Measurements from ENCODE around the gene GAD1.
A peak's percentile ranks its signal among the peaks of the same experiment; 100 is the strongest.

- peak; percentile 71 for TF ChIP-seq CTCF (conservative IDR thresholded peaks at IDR 0.05; ENCODE audit: low read depth, low read length)
- peak; percentile 72 for TF ChIP-seq RAD21 (IDR thresholded peaks at IDR 0.05; ENCODE audit: low read length)
- TF ChIP-seq RFX5 (IDR thresholded peaks at IDR 0.05; ENCODE audit: low read depth, low read length): no peak
- TF ChIP-seq POLR2A (IDR thresholded peaks at IDR 0.05; ENCODE audit: low read depth, low read length): no peak
- no peak for TF ChIP-seq MXI1 (IDR thresholded peaks at IDR 0.05; ENCODE audit: borderline replicate concordance, low read depth, low read length)
- TF ChIP-seq MAZ (IDR thresholded peaks at IDR 0.05; ENCODE audit: borderline replicate concordance, low read depth, low read length): no peak
These were observed 762 bp upstream of the GAD1 start for GRCh38 chr2:170815746-170816503.

Measured in IMR-90 (cell line).